DOHH2 (cell line): ENCODE results near the gene MED27.

Experiments
- CTCF ChIP-seq: fragments of 200-600 bp; sonication (generic); IDR thresholded peaks from one replicate; pipeline ENCODE4 v1.5.1; 2014; ENCODE audit warnings: antibody characterized with exemption, mild to moderate bottlenecking, low read depth, low read length; ENCODE audit not compliant: poor library complexity, severe bottlenecking
- EZH2phosphoT487 ChIP-seq: fragments of 200-600 bp; sonication (generic); IDR thresholded peaks from 2 replicates; pipeline ENCODE4 v1.6.1; 2017; ENCODE audit warnings: borderline replicate concordance, mild to moderate bottlenecking, antibody characterized with exemption, low read length, moderate library complexity, mixed read lengths

GRCh38 chr9:131847665-131848354 lies 231.9 kb downstream of the MED27 start:
- no peak for TF ChIP-seq CTCF
- TF ChIP-seq EZH2phosphoT487 = no peak
